GM23338 (cell line): ENCODE results near the gene TNK2. TPM values are rescaled to one million over a fixed set of nuclear protein-coding genes. Genes with fewer than 3 reads are reported as not detected.
A peak's percentile ranks its signal among the peaks of the same experiment; 100 is the strongest.

Experiments used
- ATAC-seq: fragments of 200-7000 bp; cut with Tn5 transposase; 3 replicates; pipeline ENCODE4 v1.9.1; 2020
- DNase-seq: peaks from one replicate; pipeline ENCODE4 v3.0.0-alpha.2; 2015; ENCODE audit warnings: low spot score
- H2AFZ ChIP-seq: fragments of 200-600 bp; sonication (generic); 2 replicates; pipeline ENCODE4 v1.8.0; 2016; ENCODE audit warnings: antibody characterized with exemption, mild to moderate bottlenecking, moderate library complexity
- H3F3A ChIP-seq: fragments of 200-600 bp; sonication (generic); replicated peaks from 2 replicates; pipeline ENCODE4 v1.8.0; 2017; ENCODE audit warnings: antibody characterized with exemption, mixed run types, low read depth
- H3K27ac ChIP-seq: fragments of 200-600 bp; sonication (generic); 2 replicates; pipeline ENCODE4 v1.6.1; 2016; ENCODE audit warnings: low read depth
- H3K27me3 ChIP-seq: fragments of 200-600 bp; sonication (generic); 2 replicates; pipeline ENCODE4 v1.8.0; 2016; ENCODE audit warnings: mild to moderate bottlenecking, mixed run types, moderate library complexity; ENCODE audit not compliant: insufficient read depth
- H3K36me3 ChIP-seq: fragments of 200-600 bp; sonication (generic); 2 replicates; pipeline ENCODE4 v1.8.0; 2016; ENCODE audit warnings: mild to moderate bottlenecking; ENCODE audit not compliant: insufficient read depth
- H3K4me1 ChIP-seq: fragments of 200-600 bp; sonication (generic); 2 replicates; pipeline ENCODE4 v1.8.0; 2016; ENCODE audit warnings: mild to moderate bottlenecking, moderate library complexity; ENCODE audit not compliant: insufficient read depth
- H3K4me2 ChIP-seq: fragments of 200-600 bp; sonication (generic); 2 replicates; pipeline ENCODE4 v1.7.1; 2017; ENCODE audit warnings: mixed run types
- H3K4me3 ChIP-seq: fragments of 200-600 bp; sonication (generic); 2 replicates; pipeline ENCODE4 v1.6.1; 2016; ENCODE audit warnings: mixed run types
- H3K79me2 ChIP-seq: fragments of 200-600 bp; sonication (generic); replicated peaks from 2 replicates; pipeline ENCODE4 v1.8.0; 2017; ENCODE audit warnings: mild to moderate bottlenecking; ENCODE audit not compliant: insufficient read depth
- H3K9me2 ChIP-seq: fragments of 200-600 bp; sonication (generic); 2 replicates; pipeline ENCODE4 v1.8.0; 2017; ENCODE audit not compliant: insufficient read depth
- H4K20me1 ChIP-seq: fragments of 200-600 bp; sonication (generic); replicated peaks from 2 replicates; pipeline ENCODE4 v1.8.0; 2017; ENCODE audit warnings: mild to moderate bottlenecking; ENCODE audit not compliant: insufficient read depth
- H3K27ac Mint-ChIP-seq: 2 replicates; pipeline ENCODE4 v1.8.0; 2020; ENCODE audit warnings: inconsistent platforms, mild to moderate bottlenecking, moderate library complexity, mixed read lengths
- H3K27me3 Mint-ChIP-seq: 3 replicates; pipeline ENCODE4 v1.8.0; 2022; ENCODE audit warnings: low read depth, mild to moderate bottlenecking, moderate library complexity, mixed read lengths, inconsistent platforms; ENCODE audit not compliant: insufficient read depth, poor library complexity
- H3K36me3 Mint-ChIP-seq: 3 replicates; pipeline ENCODE4 v1.8.0; 2021; ENCODE audit warnings: low read depth, mild to moderate bottlenecking, inconsistent platforms, moderate library complexity, mixed read lengths
- H3K4me1 Mint-ChIP-seq: 3 replicates; pipeline ENCODE4 v1.8.0; 2020; ENCODE audit warnings: mild to moderate bottlenecking, inconsistent platforms, mixed read lengths
- H3K4me3 Mint-ChIP-seq: 3 replicates; pipeline ENCODE4 v1.8.0; 2021; ENCODE audit warnings: moderate library complexity, mild to moderate bottlenecking, inconsistent platforms, mixed read lengths
- H3K9me3 Mint-ChIP-seq: 3 replicates; pipeline ENCODE4 v1.8.0; 2020; ENCODE audit warnings: moderate library complexity, mild to moderate bottlenecking, inconsistent platforms, mixed read lengths
- CREB1 ChIP-seq: fragments of 250-450 bp; sonication (Bioruptor Pico); IDR thresholded peaks from 2 replicates; pipeline ENCODE4 v1.5.0; 2020; ENCODE audit warnings: low read depth, mild to moderate bottlenecking, moderate library complexity
- EZH2 ChIP-seq: fragments of 200-600 bp; sonication (generic); IDR thresholded peaks from one replicate; pipeline ENCODE4 v1.8.0; 2017; ENCODE audit warnings: antibody characterized with exemption, mild to moderate bottlenecking, low read depth; ENCODE audit not compliant: unreplicated experiment
- EZH2phosphoT487 ChIP-seq: fragments of 200-600 bp; sonication (generic); IDR thresholded peaks from one replicate; pipeline ENCODE4 v1.8.1; 2018; ENCODE audit warnings: antibody characterized with exemption; ENCODE audit not compliant: unreplicated experiment
- JUNB ChIP-seq: IDR thresholded peaks from one replicate; pipeline ENCODE4 v1.6.1; 2016; ENCODE audit warnings: antibody characterized with exemption; ENCODE audit not compliant: unreplicated experiment
- NANOG ChIP-seq: IDR thresholded peaks from 2 replicates; pipeline ENCODE4 v1.6.1; 2016; ENCODE audit warnings: antibody characterized with exemption, borderline replicate concordance
- POLR2AphosphoS5 ChIP-seq: IDR thresholded peaks from 2 replicates; pipeline ENCODE4 v1.6.1; 2016; ENCODE audit warnings: antibody characterized with exemption, low read depth
- STAT1 ChIP-seq: IDR thresholded peaks from one replicate; pipeline ENCODE4 v1.6.1; 2016; ENCODE audit warnings: antibody characterized with exemption; ENCODE audit not compliant: unreplicated experiment
- ZNF114 ChIP-seq: fragments of 250-450 bp; sonication (Bioruptor Pico); IDR thresholded peaks from 2 replicates; pipeline ENCODE4 v1.5.0; 2020; ENCODE audit warnings: mild to moderate bottlenecking, moderate library complexity
- ZNF331 ChIP-seq: fragments of 250-450 bp; sonication (Bioruptor Pico); IDR thresholded peaks from 2 replicates; pipeline ENCODE4 v1.5.0; 2020; ENCODE audit warnings: low read depth, mild to moderate bottlenecking, moderate library complexity
- polyA plus RNA-seq: library from polyadenylated mRNA; unstranded; fragments of >200 nt; fragmentation: Nextera tagmentation; extraction: Ambion mirVana; gene quantifications from 2 replicates; pipeline ENCODE4 v1.2.1, GENCODE V29; 2016
- total RNA-seq: library from RNA; depleted of rRNA; stranded (reverse); fragments of >200 nt; shearing (Covaris generic); gene quantifications from 2 replicates; pipeline ENCODE4 v1.2.3, GENCODE V29; 2014
- TF ChIP-seq, protein P1 (sequence below): IDR thresholded peaks from 2 replicates; pipeline ENCODE4 v1.6.1; 2016; ENCODE audit warnings: antibody characterized with exemption
- TF ChIP-seq, protein P2 (sequence below): IDR thresholded peaks from one replicate; pipeline ENCODE4 v1.6.1; 2018; ENCODE audit warnings: antibody characterized with exemption; ENCODE audit not compliant: unreplicated experiment

Gene TNK2
- total and polyA plus RNA-seq, 2 experiments from 2014 or later, result 10.0 to 22.5 TPM

DNA sequence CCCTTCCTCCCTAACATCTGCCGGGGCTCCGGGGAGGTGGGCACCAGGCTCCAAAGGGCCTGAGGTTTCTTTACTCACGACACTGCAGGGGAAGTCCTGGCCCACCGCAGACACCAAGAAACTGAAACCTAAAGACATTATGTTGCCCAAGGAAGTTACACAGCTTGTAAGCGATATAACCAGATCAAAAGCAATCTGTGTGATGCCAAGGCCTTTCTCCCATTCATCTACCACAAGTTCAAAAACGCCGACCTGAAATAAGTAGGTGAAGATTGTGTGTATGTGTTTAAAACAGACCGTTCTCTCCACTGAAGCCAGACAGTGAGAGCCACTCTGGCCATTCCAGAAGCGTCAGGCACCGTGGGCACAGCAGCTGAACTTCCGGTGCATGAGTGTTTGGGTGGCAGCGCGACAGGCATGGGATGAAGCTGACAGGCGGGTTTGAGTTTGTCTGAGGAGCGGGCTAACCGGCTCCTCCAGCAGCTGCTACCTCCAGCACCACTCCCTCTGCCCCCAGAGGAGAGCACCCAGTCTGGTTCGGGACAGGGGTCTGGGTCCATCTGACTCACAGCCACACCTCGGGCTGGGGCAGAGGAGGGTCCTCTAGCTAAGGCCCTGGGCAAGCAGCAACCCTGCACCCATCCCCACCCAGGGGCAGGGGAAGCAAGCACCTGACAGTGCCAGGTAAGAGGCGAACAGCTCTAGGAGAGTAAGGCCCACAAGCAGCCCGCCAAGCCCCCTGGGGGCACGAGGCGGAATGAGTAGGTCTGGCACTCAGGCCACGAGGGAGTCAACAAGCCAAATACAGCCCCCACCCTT is 1.3 kb downstream of the TNK2 start:
- Histone ChIP-seq H3K27ac (no peak overlapping the region), H3K4me2 (peak overlapping the region; percentile 88), H3K36me3 (no peaks in the 10 kb centered on the region), H2AFZ (no peak overlapping the region), H3K4me3 (peak overlapping the region; percentile 75), H4K20me1 (peaks cover 29% of the 10 kb centered on the region), H3F3A (peaks cover 13% of the 10 kb centered on the region; the same call in 1 of the 2 replicates), H3K27me3 (peaks cover 5% of the 10 kb centered on the region; the same call in 1 of the 2 replicates), H3K9me2 (no peaks in the 10 kb centered on the region), H3K79me2 (peaks cover 63% of the 10 kb centered on the region), H3K4me1 (peaks cover 22% of the 10 kb centered on the region)
- no peaks in the 10 kb centered on the region for H3K9me3 Mint-ChIP-seq
- TF ChIP-seq NANOG, result no peak
- H3K4me3 Mint-ChIP-seq, result peak overlapping the region; percentile 88
- DNase-seq, result peak; percentile 46
- H3K4me1 Mint-ChIP-seq, result peaks cover 32% of the 10 kb centered on the region
- ATAC-seq, result peak; percentile 10
- peaks cover 22% of the 10 kb centered on the region for H3K27me3 Mint-ChIP-seq
- no peak overlapping the region for H3K27ac Mint-ChIP-seq
- no peaks in the 10 kb centered on the region for H3K36me3 Mint-ChIP-seq

DNA sequence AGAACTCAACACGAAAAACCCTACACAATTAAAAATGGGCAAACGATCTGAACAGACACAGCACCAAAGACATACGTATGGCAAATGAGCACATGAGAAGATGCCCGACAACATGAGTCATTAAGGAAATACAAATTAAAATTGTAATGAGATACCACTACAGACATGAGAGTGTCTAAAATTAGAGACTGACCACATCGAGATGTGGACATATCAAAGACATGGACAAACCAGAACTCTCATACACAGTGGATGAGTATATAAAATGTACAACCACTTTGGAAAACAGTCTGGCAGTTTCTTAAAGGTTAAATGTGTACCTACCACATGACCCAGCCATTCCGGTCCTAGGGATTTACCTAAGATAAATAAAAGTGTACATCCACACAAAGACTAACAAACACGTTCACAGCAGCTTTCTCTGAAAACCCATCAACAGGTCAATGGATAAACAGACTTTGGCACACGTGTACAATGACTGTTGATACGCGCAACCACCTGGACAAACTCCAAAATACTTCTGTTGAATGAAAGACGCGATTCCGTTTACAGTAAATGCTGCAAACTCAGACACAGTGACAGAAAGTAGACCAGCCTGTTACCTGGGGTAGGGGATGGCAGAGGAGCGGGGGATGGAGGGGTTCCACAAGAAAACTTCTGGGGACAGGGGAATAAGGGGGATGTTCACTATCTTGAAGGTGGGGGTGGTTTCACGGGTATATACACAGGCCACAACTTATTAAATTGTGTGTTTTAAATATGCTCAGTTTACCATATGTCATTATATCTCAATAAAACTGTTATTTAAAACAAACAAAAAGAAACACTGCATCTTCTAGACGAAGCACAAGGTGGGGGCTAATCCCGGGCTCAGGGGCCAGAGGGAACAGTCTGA is 2.1 kb downstream of the TNK2 start:
- ATAC-seq, result no peak
- Histone ChIP-seq H3K9me2 (no peaks in the 10 kb centered on the region), H3K4me2 (no peak overlapping the region), H3K4me3 (0 out of 2 replicates have a peak overlapping the region, but pooled peaks have one; percentile 75), H3K27me3 (peaks cover 5% of the 10 kb centered on the region; the same call in 1 of the 2 replicates), H3K4me1 (peaks cover 22% of the 10 kb centered on the region), H2AFZ (no peak overlapping the region), H3K27ac (no peak overlapping the region), H4K20me1 (peaks cover 35% of the 10 kb centered on the region), H3F3A (peaks cover 13% of the 10 kb centered on the region; the same call in 1 of the 2 replicates), H3K36me3 (no peaks in the 10 kb centered on the region), H3K79me2 (peaks cover 70% of the 10 kb centered on the region)
- Mint-ChIP-seq H3K9me3 (no peaks in the 10 kb centered on the region), H3K36me3 (no peaks in the 10 kb centered on the region), H3K27ac (no peak overlapping the region), H3K27me3 (peaks cover 25% of the 10 kb centered on the region), H3K4me3 (peak overlapping the region; percentile 11; the same call in 1 of the 3 replicates), H3K4me1 (peaks cover 26% of the 10 kb centered on the region)
- no peak for DNase-seq
- TF ChIP-seq, protein P1, sequence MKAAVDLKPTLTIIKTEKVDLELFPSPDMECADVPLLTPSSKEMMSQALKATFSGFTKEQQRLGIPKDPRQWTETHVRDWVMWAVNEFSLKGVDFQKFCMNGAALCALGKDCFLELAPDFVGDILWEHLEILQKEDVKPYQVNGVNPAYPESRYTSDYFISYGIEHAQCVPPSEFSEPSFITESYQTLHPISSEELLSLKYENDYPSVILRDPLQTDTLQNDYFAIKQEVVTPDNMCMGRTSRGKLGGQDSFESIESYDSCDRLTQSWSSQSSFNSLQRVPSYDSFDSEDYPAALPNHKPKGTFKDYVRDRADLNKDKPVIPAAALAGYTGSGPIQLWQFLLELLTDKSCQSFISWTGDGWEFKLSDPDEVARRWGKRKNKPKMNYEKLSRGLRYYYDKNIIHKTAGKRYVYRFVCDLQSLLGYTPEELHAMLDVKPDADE, result no peak
- TF ChIP-seq EZH2phosphoT487 (no peak), POLR2AphosphoS5 (no peak), EZH2 (no peak), ZNF114 (CRISPR knock-in tag) (no peak), CREB1 (CRISPR knock-in tag) (no peak), ZNF331 (CRISPR knock-in tag) (no peak), JUNB (no peak), STAT1 (no peak)
- TF ChIP-seq, protein P2, sequence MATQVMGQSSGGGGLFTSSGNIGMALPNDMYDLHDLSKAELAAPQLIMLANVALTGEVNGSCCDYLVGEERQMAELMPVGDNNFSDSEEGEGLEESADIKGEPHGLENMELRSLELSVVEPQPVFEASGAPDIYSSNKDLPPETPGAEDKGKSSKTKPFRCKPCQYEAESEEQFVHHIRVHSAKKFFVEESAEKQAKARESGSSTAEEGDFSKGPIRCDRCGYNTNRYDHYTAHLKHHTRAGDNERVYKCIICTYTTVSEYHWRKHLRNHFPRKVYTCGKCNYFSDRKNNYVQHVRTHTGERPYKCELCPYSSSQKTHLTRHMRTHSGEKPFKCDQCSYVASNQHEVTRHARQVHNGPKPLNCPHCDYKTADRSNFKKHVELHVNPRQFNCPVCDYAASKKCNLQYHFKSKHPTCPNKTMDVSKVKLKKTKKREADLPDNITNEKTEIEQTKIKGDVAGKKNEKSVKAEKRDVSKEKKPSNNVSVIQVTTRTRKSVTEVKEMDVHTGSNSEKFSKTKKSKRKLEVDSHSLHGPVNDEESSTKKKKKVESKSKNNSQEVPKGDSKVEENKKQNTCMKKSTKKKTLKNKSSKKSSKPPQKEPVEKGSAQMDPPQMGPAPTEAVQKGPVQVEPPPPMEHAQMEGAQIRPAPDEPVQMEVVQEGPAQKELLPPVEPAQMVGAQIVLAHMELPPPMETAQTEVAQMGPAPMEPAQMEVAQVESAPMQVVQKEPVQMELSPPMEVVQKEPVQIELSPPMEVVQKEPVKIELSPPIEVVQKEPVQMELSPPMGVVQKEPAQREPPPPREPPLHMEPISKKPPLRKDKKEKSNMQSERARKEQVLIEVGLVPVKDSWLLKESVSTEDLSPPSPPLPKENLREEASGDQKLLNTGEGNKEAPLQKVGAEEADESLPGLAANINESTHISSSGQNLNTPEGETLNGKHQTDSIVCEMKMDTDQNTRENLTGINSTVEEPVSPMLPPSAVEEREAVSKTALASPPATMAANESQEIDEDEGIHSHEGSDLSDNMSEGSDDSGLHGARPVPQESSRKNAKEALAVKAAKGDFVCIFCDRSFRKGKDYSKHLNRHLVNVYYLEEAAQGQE, result no peak
